SK-N-SH (cell line): Measurements from ENCODE around the gene SNX24. TPM values are rescaled to one million over a fixed set of nuclear protein-coding genes. Genes with fewer than 3 reads are reported as not detected.

Experiments
- CTCF ChIA-PET: fragments of 300-600, 350-600 bp; formaldehyde crosslinking; extraction: SDS; loops from one replicate; lab custom pipeline; 2021; lab: Yijun Ruan, JAX
- POLR2A ChIA-PET: fragments of 350-600 bp; sonication (Branson Sonifier 250); formaldehyde crosslinking; extraction: SDS; loops from one replicate; lab custom pipeline; 2020; ENCODE audit warnings: antibody characterized with exemption, inconsistent platforms; lab: Yijun Ruan, JAX
- DNase-seq: peaks from one replicate; pipeline ENCODE4 v3.0.0; 2012
- H2AFZ ChIP-seq: fragments of 200-600 bp; sonication (generic); 2 replicates; pipeline ENCODE4 v1.8.1; 2016; ENCODE audit warnings: antibody characterized with exemption, mild to moderate bottlenecking, low read depth
- H3F3A ChIP-seq: fragments of 200-600 bp; sonication (generic); replicated peaks from 2 replicates; pipeline ENCODE3; 2016; ENCODE audit warnings: antibody characterized with exemption, mild to moderate bottlenecking; ENCODE audit not compliant: insufficient read depth
- H3K27ac ChIP-seq, 2 experiments: fragments of 200-500 bp in 1 of 2; fragments of 200-600 bp in 1 of 2; sonication (Bioruptor generic) in 1 of 2; sonication (generic), shearing (Covaris generic) in 1 of 2; 2 replicates each; pipeline versions ENCODE4 v1.5.1 to v1.6.1; 2014 to 2016; ENCODE audit warnings: low read depth in 2 of 2, inconsistent platforms in 1 of 2, low read length in 1 of 2, mild to moderate bottlenecking in 1 of 2, mixed read lengths in 1 of 2
- H3K27me3 ChIP-seq: fragments of 200-600 bp; sonication (generic), shearing (Covaris generic); 2 replicates; pipeline ENCODE4 v1.6.1; 2016; ENCODE audit warnings: mixed run types; ENCODE audit not compliant: insufficient read depth
- H3K36me3 ChIP-seq, 2 experiments: fragments of 200-500 bp in 1 of 2; fragments of 200-600 bp in 1 of 2; sonication (Bioruptor generic) in 1 of 2; sonication (generic) in 1 of 2; replicated peaks in 1 of 2; 2 replicates each; pipeline versions ENCODE3 to v1.5.1; 2014 to 2016; ENCODE audit warnings: low read length in 1 of 2, mild to moderate bottlenecking in 1 of 2; ENCODE audit not compliant: insufficient read depth in 2 of 2, control insufficient read depth in 1 of 2
- H3K4me1 ChIP-seq, 2 experiments: fragments of 200-500 bp in 1 of 2; fragments of 200-600 bp in 1 of 2; sonication (Bioruptor generic) in 1 of 2; sonication (generic), shearing (Covaris generic) in 1 of 2; 2 replicates each; pipeline versions ENCODE4 v1.5.1 to v1.6.1; 2014 to 2016; ENCODE audit warnings: low read depth in 1 of 2, low read length in 1 of 2, mixed run types in 1 of 2; ENCODE audit not compliant: insufficient read depth in 2 of 2, control insufficient read depth in 1 of 2
- H3K4me2 ChIP-seq: fragments of 200-600 bp; sonication (generic), shearing (Covaris generic); 2 replicates; pipeline ENCODE4 v1.6.1; 2017; ENCODE audit warnings: mixed run types
- H3K4me3 ChIP-seq, 2 experiments: fragments of 200-500 bp in 1 of 2; fragments of 200-600 bp in 1 of 2; sonication (Bioruptor generic) in 1 of 2; sonication (generic), shearing (Covaris generic) in 1 of 2; 2 replicates each; pipeline versions ENCODE4 v1.5.1 to v1.8.1; 2014 to 2016; ENCODE audit warnings: low read depth in 2 of 2, inconsistent platforms in 1 of 2, low read length in 1 of 2, mild to moderate bottlenecking in 1 of 2, mixed read lengths in 1 of 2, moderate library complexity in 1 of 2
- H3K79me2 ChIP-seq: fragments of 200-600 bp; sonication (generic); 2 replicates; pipeline ENCODE4 v1.8.1; 2017; ENCODE audit warnings: mild to moderate bottlenecking; ENCODE audit not compliant: insufficient read depth
- H3K9ac ChIP-seq: fragments of 200-600 bp; sonication (generic); 2 replicates; pipeline ENCODE4 v1.6.1; 2017; ENCODE audit warnings: mixed run types
- H3K9me2 ChIP-seq: fragments of 200-600 bp; sonication (generic); 2 replicates; pipeline ENCODE4 v1.6.1; 2017; ENCODE audit warnings: mixed run types
- H3K9me3 ChIP-seq: fragments of 200-600 bp; sonication (generic); 2 replicates; pipeline ENCODE4 v1.6.1; 2017; ENCODE audit warnings: mixed run types, mild to moderate bottlenecking, moderate library complexity
- H4K20me1 ChIP-seq: fragments of 200-600 bp; sonication (generic); 2 replicates; pipeline ENCODE4 v1.6.1; 2017; ENCODE audit warnings: mild to moderate bottlenecking, mixed run types; ENCODE audit not compliant: insufficient read depth
- CHD2 ChIP-seq: fragments of 150-350 bp; IDR thresholded peaks from 2 replicates; pipeline ENCODE4 v1.6.1; 2018; ENCODE audit warnings: low read length; ENCODE audit not compliant: partially characterized antibody
- EP300 ChIP-seq, 2 experiments: IDR thresholded peaks; 2 replicates each; pipeline versions ENCODE4 v1.4.0 to v1.6.1; 2012; ENCODE audit warnings: borderline replicate concordance in 1 of 2, low read depth in 1 of 2, low read length in 1 of 2
- GATA2 ChIP-seq: sonication (generic); formaldehyde crosslinking; IDR thresholded peaks from 2 replicates; pipeline ENCODE4 v1.5.0; 2020; ENCODE audit warnings: mild to moderate bottlenecking, missing genetic modification reagents
- JUND ChIP-seq: IDR thresholded peaks from 2 replicates; pipeline ENCODE4 v1.4.0; 2012
- MEF2A ChIP-seq: IDR thresholded peaks from 2 replicates; pipeline ENCODE4 v1.4.0; 2012; ENCODE audit warnings: low read depth, borderline replicate concordance
- NFIC ChIP-seq: IDR thresholded peaks from 2 replicates; pipeline ENCODE4 v1.4.0; 2012; ENCODE audit warnings: borderline replicate concordance
- NRF1 ChIP-seq: IDR thresholded peaks from 2 replicates; pipeline ENCODE4 v1.6.1; 2012; ENCODE audit warnings: low read depth, mild to moderate bottlenecking, low read length
- RCOR1 ChIP-seq: fragments of 150-350 bp; IDR thresholded peaks from 2 replicates; pipeline ENCODE4 v1.6.1; 2017; ENCODE audit warnings: antibody characterized with exemption, low read length
- RFX5 ChIP-seq: IDR thresholded peaks from 2 replicates; pipeline ENCODE4 v1.6.1; 2012; ENCODE audit warnings: mild to moderate bottlenecking, improper control_type of control experiment, low read length
- SIN3A ChIP-seq: IDR thresholded peaks from 2 replicates; pipeline ENCODE4 v1.6.1; 2012; ENCODE audit warnings: low read depth, mild to moderate bottlenecking, low read length, moderate library complexity, borderline replicate concordance
- TCF12 ChIP-seq: IDR thresholded peaks from 2 replicates; pipeline ENCODE4 v1.4.0; 2012
- WGBS: methylation state at CpG from one replicate; pipeline ENCODE4 v1.1.6; 2017; ENCODE audit warnings: low lambda C conversion rate; 5-methylcytosine and 5-hydroxymethylcytosine counted together
- polyA plus RNA-seq, 3 experiments: library from polyadenylated mRNA; depleted of rRNA; stranded (reverse); fragments of >200 nt; gene quantifications; 2 replicates each; pipeline ENCODE4 v1.2.3, GENCODE V29; 2012
- TF ChIP-seq, protein P1 (sequence below): fragments of 150-350 bp; IDR thresholded peaks from 2 replicates; pipeline ENCODE4 v1.6.1; 2016; ENCODE audit warnings: mild to moderate bottlenecking, low read depth, low read length
- TF ChIP-seq, protein P2 (sequence below): fragments of 200-600 bp; sonication (generic); IDR thresholded peaks from 2 replicates; pipeline ENCODE4 v1.6.1; 2017; ENCODE audit warnings: antibody characterized with exemption, mild to moderate bottlenecking, moderate library complexity
- TF ChIP-seq, protein P3 (sequence below): IDR thresholded peaks from 2 replicates; pipeline ENCODE4 v1.6.1; 2012; ENCODE audit warnings: mild to moderate bottlenecking, low read depth, low read length, moderate library complexity
- TF ChIP-seq, protein P4 (sequence below): IDR thresholded peaks from 2 replicates; pipeline ENCODE4; 2012

Gene SNX24
- polyA plus RNA-seq, 1 of the 3 experiments (the other 2 are of a cell fraction), result 8.2 TPM

DNA sequence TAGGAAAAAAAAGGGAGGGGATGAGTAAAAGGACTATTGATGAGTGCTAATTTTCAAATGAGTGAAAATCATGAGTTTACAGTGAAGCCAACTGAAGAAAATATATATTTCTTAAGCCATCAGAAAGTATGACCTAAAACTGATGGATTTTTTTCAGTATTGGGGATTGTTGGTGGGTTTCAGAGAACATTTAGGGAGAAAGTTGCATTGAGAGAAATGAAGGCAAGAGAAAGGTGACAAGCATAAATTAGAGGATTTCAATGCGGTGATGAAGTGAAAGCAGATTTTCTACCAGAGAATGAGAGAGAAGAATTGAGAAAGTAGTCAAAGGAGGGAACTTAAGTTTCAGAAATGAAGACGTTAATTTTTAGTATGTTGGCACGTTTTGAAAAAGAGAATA, 8.5 kb upstream of the SNX24 start:
- POLR2A ChIA-PET, result no interaction called here
- CTCF ChIA-PET, result no interaction called here
- Histone ChIP-seq H3K4me2 (no peak overlapping the region), H4K20me1 (no peaks in the 10 kb centered on the region), H3K9ac (no peak overlapping the region), H3K9me3 (no peaks in the 10 kb centered on the region), H3K9me2 (no peaks in the 10 kb centered on the region), H3K27me3 (no peaks in the 10 kb centered on the region), H3K27ac (no peak overlapping the region), H2AFZ (no peak overlapping the region), H3K4me3 (no peak overlapping the region)
- no peak for DNase-seq
- WGBS, result 93% methylated on average over 3 of the region's 3 CpGs
- TF ChIP-seq NFIC, result no peak
- TF ChIP-seq, protein P1, sequence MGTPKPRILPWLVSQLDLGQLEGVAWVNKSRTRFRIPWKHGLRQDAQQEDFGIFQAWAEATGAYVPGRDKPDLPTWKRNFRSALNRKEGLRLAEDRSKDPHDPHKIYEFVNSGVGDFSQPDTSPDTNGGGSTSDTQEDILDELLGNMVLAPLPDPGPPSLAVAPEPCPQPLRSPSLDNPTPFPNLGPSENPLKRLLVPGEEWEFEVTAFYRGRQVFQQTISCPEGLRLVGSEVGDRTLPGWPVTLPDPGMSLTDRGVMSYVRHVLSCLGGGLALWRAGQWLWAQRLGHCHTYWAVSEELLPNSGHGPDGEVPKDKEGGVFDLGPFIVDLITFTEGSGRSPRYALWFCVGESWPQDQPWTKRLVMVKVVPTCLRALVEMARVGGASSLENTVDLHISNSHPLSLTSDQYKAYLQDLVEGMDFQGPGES, result no peak
- no peak for TF ChIP-seq EP300 (IDR thresholded peaks at IDR 0.05; ENCODE audit: borderline replicate concordance in 1 of 2, low read depth in 1 of 2, low read length in 1 of 2)
- TF ChIP-seq, protein P2, sequence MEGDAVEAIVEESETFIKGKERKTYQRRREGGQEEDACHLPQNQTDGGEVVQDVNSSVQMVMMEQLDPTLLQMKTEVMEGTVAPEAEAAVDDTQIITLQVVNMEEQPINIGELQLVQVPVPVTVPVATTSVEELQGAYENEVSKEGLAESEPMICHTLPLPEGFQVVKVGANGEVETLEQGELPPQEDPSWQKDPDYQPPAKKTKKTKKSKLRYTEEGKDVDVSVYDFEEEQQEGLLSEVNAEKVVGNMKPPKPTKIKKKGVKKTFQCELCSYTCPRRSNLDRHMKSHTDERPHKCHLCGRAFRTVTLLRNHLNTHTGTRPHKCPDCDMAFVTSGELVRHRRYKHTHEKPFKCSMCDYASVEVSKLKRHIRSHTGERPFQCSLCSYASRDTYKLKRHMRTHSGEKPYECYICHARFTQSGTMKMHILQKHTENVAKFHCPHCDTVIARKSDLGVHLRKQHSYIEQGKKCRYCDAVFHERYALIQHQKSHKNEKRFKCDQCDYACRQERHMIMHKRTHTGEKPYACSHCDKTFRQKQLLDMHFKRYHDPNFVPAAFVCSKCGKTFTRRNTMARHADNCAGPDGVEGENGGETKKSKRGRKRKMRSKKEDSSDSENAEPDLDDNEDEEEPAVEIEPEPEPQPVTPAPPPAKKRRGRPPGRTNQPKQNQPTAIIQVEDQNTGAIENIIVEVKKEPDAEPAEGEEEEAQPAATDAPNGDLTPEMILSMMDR, result no peak
- no peak for TF ChIP-seq GATA2 (CRISPR knock-in tag)
- TF ChIP-seq CHD2, result no peak
- no peak for TF ChIP-seq JUND
- TF ChIP-seq MEF2A, result no peak
- TF ChIP-seq TCF12, result no peak
- no peak for TF ChIP-seq RFX5
- TF ChIP-seq, protein P3, sequence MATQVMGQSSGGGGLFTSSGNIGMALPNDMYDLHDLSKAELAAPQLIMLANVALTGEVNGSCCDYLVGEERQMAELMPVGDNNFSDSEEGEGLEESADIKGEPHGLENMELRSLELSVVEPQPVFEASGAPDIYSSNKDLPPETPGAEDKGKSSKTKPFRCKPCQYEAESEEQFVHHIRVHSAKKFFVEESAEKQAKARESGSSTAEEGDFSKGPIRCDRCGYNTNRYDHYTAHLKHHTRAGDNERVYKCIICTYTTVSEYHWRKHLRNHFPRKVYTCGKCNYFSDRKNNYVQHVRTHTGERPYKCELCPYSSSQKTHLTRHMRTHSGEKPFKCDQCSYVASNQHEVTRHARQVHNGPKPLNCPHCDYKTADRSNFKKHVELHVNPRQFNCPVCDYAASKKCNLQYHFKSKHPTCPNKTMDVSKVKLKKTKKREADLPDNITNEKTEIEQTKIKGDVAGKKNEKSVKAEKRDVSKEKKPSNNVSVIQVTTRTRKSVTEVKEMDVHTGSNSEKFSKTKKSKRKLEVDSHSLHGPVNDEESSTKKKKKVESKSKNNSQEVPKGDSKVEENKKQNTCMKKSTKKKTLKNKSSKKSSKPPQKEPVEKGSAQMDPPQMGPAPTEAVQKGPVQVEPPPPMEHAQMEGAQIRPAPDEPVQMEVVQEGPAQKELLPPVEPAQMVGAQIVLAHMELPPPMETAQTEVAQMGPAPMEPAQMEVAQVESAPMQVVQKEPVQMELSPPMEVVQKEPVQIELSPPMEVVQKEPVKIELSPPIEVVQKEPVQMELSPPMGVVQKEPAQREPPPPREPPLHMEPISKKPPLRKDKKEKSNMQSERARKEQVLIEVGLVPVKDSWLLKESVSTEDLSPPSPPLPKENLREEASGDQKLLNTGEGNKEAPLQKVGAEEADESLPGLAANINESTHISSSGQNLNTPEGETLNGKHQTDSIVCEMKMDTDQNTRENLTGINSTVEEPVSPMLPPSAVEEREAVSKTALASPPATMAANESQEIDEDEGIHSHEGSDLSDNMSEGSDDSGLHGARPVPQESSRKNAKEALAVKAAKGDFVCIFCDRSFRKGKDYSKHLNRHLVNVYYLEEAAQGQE, result no peak
- TF ChIP-seq RCOR1, result no peak
- TF ChIP-seq, protein P4, sequence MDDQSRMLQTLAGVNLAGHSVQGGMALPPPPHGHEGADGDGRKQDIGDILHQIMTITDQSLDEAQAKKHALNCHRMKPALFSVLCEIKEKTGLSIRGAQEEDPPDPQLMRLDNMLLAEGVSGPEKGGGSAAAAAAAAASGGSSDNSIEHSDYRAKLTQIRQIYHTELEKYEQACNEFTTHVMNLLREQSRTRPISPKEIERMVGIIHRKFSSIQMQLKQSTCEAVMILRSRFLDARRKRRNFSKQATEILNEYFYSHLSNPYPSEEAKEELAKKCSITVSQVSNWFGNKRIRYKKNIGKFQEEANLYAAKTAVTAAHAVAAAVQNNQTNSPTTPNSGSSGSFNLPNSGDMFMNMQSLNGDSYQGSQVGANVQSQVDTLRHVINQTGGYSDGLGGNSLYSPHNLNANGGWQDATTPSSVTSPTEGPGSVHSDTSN, result no peak
- TF ChIP-seq SIN3A, result no peak
- no peak for TF ChIP-seq NRF1
- TF ChIP-seq, all 33 proteins: peak for 0
- no peaks in the 10 kb centered on the region for H3F3A ChIP-seq
- no peaks in the 10 kb centered on the region for H3K79me2 ChIP-seq
- no peaks in the 10 kb centered on the region for H3K36me3 ChIP-seq
- no peaks in the 10 kb centered on the region for H3K4me1 ChIP-seq
